ENCODE data around the gene MINDY2.
"Not testable (repeated sequence)": the region's sequence is repeated elsewhere in the genome, so short reads cannot be mapped to it uniquely, and the experiment has no call there.

MINDY2 gene

DNA sequence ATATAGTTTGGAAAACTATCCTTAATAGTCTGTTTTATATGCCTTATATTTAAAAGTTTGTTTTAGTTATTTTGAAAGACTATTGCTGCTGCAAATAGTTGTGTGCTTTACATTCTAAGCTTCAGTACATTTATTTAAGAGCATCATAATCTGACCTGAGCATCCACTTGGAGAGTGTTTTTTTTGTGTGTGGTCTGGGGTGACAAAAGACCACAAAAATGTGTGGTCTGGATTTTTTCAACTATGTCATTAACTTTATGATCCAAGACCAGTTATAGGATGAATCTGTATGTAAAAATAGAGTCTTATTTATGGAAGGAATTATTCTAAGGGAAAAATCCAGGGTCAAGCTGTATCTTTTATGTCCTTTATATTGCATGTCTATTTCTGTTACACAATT is 85.0 kb downstream of the MINDY2 start:
- Histone ChIP-seq H3K9me2 (ENCODE audit: low read depth, low read length) (no peaks in the 10 kb centered on the region), H3K79me2 (ENCODE audit: insufficient read depth, low read length) (no peaks in the 10 kb centered on the region), H3K36me3 (ENCODE audit: insufficient read depth, low read length) (peaks cover 11% of the 10 kb centered on the region), H3K9me3 (ENCODE audit: low read length) (no peaks in the 10 kb centered on the region), H3K4me2 (ENCODE audit: low read length) (no peak overlapping the region), H4K20me1 (ENCODE audit: insufficient read depth, low read length) (no peaks in the 10 kb centered on the region), H3K27ac (ENCODE audit: low read depth, low read length, poor library complexity, severe bottlenecking) (no peak overlapping the region), H3F3A (ENCODE audit: insufficient read depth, low read length) (no peaks in the 10 kb centered on the region), H3K4me1 (ENCODE audit: insufficient read depth, low read length, severe bottlenecking) (no peaks in the 10 kb centered on the region), H3K4me3 (ENCODE audit: low read depth, low read length, poor library complexity, severe bottlenecking) (no peak overlapping the region), H2AFZ (ENCODE audit: low read length) (no peak overlapping the region), H3K27me3 (ENCODE audit: insufficient read depth, low read length) (no peaks in the 10 kb centered on the region), H3K9ac (ENCODE audit: low read length) (no peak overlapping the region)
- TF ChIP-seq, protein P1, sequence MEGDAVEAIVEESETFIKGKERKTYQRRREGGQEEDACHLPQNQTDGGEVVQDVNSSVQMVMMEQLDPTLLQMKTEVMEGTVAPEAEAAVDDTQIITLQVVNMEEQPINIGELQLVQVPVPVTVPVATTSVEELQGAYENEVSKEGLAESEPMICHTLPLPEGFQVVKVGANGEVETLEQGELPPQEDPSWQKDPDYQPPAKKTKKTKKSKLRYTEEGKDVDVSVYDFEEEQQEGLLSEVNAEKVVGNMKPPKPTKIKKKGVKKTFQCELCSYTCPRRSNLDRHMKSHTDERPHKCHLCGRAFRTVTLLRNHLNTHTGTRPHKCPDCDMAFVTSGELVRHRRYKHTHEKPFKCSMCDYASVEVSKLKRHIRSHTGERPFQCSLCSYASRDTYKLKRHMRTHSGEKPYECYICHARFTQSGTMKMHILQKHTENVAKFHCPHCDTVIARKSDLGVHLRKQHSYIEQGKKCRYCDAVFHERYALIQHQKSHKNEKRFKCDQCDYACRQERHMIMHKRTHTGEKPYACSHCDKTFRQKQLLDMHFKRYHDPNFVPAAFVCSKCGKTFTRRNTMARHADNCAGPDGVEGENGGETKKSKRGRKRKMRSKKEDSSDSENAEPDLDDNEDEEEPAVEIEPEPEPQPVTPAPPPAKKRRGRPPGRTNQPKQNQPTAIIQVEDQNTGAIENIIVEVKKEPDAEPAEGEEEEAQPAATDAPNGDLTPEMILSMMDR (IDR thresholded peaks at IDR 0.05; ENCODE audit: low read length): no peak
- no peak for TF ChIP-seq EZH2 (IDR thresholded peaks at IDR 0.05; ENCODE audit: borderline replicate concordance, low read length)

DNA sequence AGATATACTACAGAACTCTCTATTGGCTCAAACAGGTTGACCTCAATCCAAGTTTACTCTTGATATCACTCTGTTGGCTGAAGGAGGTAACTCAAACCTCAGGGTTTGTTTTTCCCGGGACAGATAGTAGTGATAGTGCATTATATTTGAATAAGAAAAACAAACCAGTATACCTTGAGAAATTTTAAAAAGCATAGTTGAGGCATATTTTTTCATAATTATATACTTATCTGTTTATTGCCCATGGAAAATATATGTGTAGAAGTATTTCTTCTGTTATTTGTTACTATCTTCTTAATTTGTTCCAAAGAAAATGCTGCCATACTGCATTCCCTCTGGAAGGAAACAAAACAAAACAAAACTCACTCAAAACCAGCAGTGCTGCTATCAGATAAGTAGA is 85.5 kb downstream of the MINDY2 start:
- not testable (repeated sequence) for H2AFZ ChIP-seq (ENCODE audit: low read length); H4K20me1 ChIP-seq (ENCODE audit: insufficient read depth, low read length); H3K9ac ChIP-seq (ENCODE audit: low read length); H3K4me3 ChIP-seq (ENCODE audit: low read depth, low read length, poor library complexity, severe bottlenecking); H3K27me3 ChIP-seq (ENCODE audit: insufficient read depth, low read length); H3K4me2 ChIP-seq (ENCODE audit: low read length); H3K9me2 ChIP-seq (ENCODE audit: low read depth, low read length); H3K27ac ChIP-seq (ENCODE audit: low read depth, low read length, poor library complexity, severe bottlenecking); H3F3A ChIP-seq (ENCODE audit: insufficient read depth, low read length); H3K4me1 ChIP-seq (ENCODE audit: insufficient read depth, low read length, severe bottlenecking); H3K79me2 ChIP-seq (ENCODE audit: insufficient read depth, low read length); H3K9me3 ChIP-seq (ENCODE audit: low read length)
- peaks cover 11% of the 10 kb centered on the region for H3K36me3 ChIP-seq (ENCODE audit: insufficient read depth, low read length)

GRCh38 chr15:58862326-58862725 is 91.2 kb downstream of the MINDY2 start:
- Histone ChIP-seq H4K20me1 (ENCODE audit: insufficient read depth, low read length) (no peaks in the 10 kb centered on the region), H3K79me2 (ENCODE audit: insufficient read depth, low read length) (no peaks in the 10 kb centered on the region), H3K27me3 (ENCODE audit: insufficient read depth, low read length) (no peaks in the 10 kb centered on the region), H3K27ac (ENCODE audit: low read depth, low read length, poor library complexity, severe bottlenecking) (no peak overlapping the region), H3K36me3 (ENCODE audit: insufficient read depth, low read length) (no peaks in the 10 kb centered on the region), H3K9me2 (ENCODE audit: low read depth, low read length) (no peaks in the 10 kb centered on the region), H3F3A (ENCODE audit: insufficient read depth, low read length) (no peaks in the 10 kb centered on the region), H3K4me3 (ENCODE audit: low read depth, low read length, poor library complexity, severe bottlenecking) (no peak overlapping the region), H3K9ac (ENCODE audit: low read length) (no peak overlapping the region), H3K9me3 (ENCODE audit: low read length) (no peaks in the 10 kb centered on the region), H3K4me2 (ENCODE audit: low read length) (no peak overlapping the region), H3K4me1 (ENCODE audit: insufficient read depth, low read length, severe bottlenecking) (peaks cover 17% of the 10 kb centered on the region), H2AFZ (ENCODE audit: low read length) (no peak overlapping the region)
- TF ChIP-seq, protein P1 (IDR thresholded peaks at IDR 0.05; ENCODE audit: low read length): no peak
- TF ChIP-seq EZH2 (IDR thresholded peaks at IDR 0.05; ENCODE audit: borderline replicate concordance, low read length): no peak

- Histone ChIP-seq H4K20me1 (ENCODE audit: insufficient read depth, low read length) (no peaks in the 10 kb centered on the region), H2AFZ (ENCODE audit: low read length) (no peak overlapping the region), H3K4me1 (ENCODE audit: insufficient read depth, low read length, severe bottlenecking) (peaks cover 17% of the 10 kb centered on the region), H3K27me3 (ENCODE audit: insufficient read depth, low read length) (no peaks in the 10 kb centered on the region), H3F3A (ENCODE audit: insufficient read depth, low read length) (no peaks in the 10 kb centered on the region), H3K36me3 (ENCODE audit: insufficient read depth, low read length) (no peaks in the 10 kb centered on the region), H3K9ac (ENCODE audit: low read length) (peak overlapping the region; percentile 62), H3K9me3 (ENCODE audit: low read length) (no peaks in the 10 kb centered on the region), H3K79me2 (ENCODE audit: insufficient read depth, low read length) (no peaks in the 10 kb centered on the region), H3K27ac (ENCODE audit: low read depth, low read length, poor library complexity, severe bottlenecking) (peak overlapping the region; percentile 25), H3K4me2 (ENCODE audit: low read length) (peak overlapping the region; percentile 62), H3K4me3 (ENCODE audit: low read depth, low read length, poor library complexity, severe bottlenecking) (peak overlapping the region; percentile 56), H3K9me2 (ENCODE audit: low read depth, low read length) (no peaks in the 10 kb centered on the region)
- TF ChIP-seq, protein P1 (IDR thresholded peaks at IDR 0.05; ENCODE audit: low read length): no peak
- no peak for TF ChIP-seq EZH2 (IDR thresholded peaks at IDR 0.05; ENCODE audit: borderline replicate concordance, low read length)
Measured at GRCh38 chr15:58864602-58865424, 93.7 kb downstream of the MINDY2 start.

Measured in OCI-LY1 (cell line).